MM.1S (cell line): ENCODE results near the gene DIS3L2.

ENCODE experiments used
- DNase-seq: peaks from one replicate; pipeline ENCODE4 v3.0.0-alpha.2; 2015
- H2AFZ ChIP-seq: fragments of 300-600 bp; sonication (generic); 2 replicates; pipeline ENCODE4 v1.6.0; 2016; ENCODE audit warnings: antibody characterized with exemption, low read length
- H3F3A ChIP-seq: fragments of 300-600 bp; sonication (generic); 2 replicates; pipeline ENCODE4 v1.6.1; 2016; ENCODE audit warnings: mild to moderate bottlenecking, antibody characterized with exemption, low read length, moderate library complexity, mixed read lengths; ENCODE audit not compliant: insufficient read depth
- H3K27ac ChIP-seq: fragments of 300-600 bp; sonication (generic); 2 replicates; pipeline ENCODE4 v1.5.1; 2016; ENCODE audit warnings: mild to moderate bottlenecking, low read length
- H3K27me3 ChIP-seq: fragments of 300-600 bp; sonication (generic); replicated peaks from 2 replicates; pipeline ENCODE4 v1.6.0; 2016; ENCODE audit warnings: low read length; ENCODE audit not compliant: insufficient read depth
- H3K36me3 ChIP-seq: fragments of 300-600 bp; sonication (generic); replicated peaks from 2 replicates; pipeline ENCODE4 v1.6.1; 2016; ENCODE audit warnings: mild to moderate bottlenecking, low read length, mixed read lengths; ENCODE audit not compliant: insufficient read depth
- H3K4me1 ChIP-seq: fragments of 300-600 bp; sonication (generic); 2 replicates; pipeline ENCODE4 v1.6.1; 2016; ENCODE audit warnings: low read length, mixed read lengths
- H3K4me2 ChIP-seq: fragments of 300-600 bp; sonication (generic); 2 replicates; pipeline ENCODE4 v1.6.0; 2016; ENCODE audit warnings: low read depth, low read length
- H3K4me3 ChIP-seq: fragments of 300-600 bp; sonication (generic); 2 replicates; pipeline ENCODE4 v1.5.1; 2016; ENCODE audit warnings: low read length, mixed read lengths
- H3K79me2 ChIP-seq: fragments of 300-600 bp; sonication (generic); 2 replicates; pipeline ENCODE4 v1.6.1; 2016; ENCODE audit warnings: mixed run types, low read length, mixed read lengths
- H3K9ac ChIP-seq: fragments of 300-600 bp; sonication (generic); 2 replicates; pipeline ENCODE4 v1.6.1; 2016; ENCODE audit warnings: low read length, mixed read lengths
- H3K9me2 ChIP-seq: fragments of 300-600 bp; sonication (generic); replicated peaks from 2 replicates; pipeline ENCODE4 v1.6.1; 2016; ENCODE audit warnings: mild to moderate bottlenecking, low read length, mixed read lengths; ENCODE audit not compliant: insufficient read depth
- H3K9me3 ChIP-seq: fragments of 300-600 bp; sonication (generic); replicated peaks from 2 replicates; pipeline ENCODE4 v1.6.1; 2016; ENCODE audit warnings: mild to moderate bottlenecking, low read length, mixed read lengths; ENCODE audit not compliant: insufficient read depth
- H4K20me1 ChIP-seq: fragments of 300-600 bp; sonication (generic); 2 replicates; pipeline ENCODE4 v1.6.1; 2016; ENCODE audit warnings: mild to moderate bottlenecking, low read length, moderate library complexity, mixed read lengths; ENCODE audit not compliant: insufficient read depth
- CTCF ChIP-seq: fragments of 300-600 bp; sonication (generic); IDR thresholded peaks from 2 replicates; pipeline ENCODE4 v1.5.1; 2016; ENCODE audit warnings: antibody characterized with exemption, low read length, mixed read lengths
- EZH2 ChIP-seq: fragments of 300-600 bp; sonication (generic); optimal IDR thresholded peaks from 2 replicates; pipeline ENCODE3; 2017; ENCODE audit warnings: low read depth, mild to moderate bottlenecking, antibody characterized with exemption, low read length, mixed read lengths
- EZH2phosphoT487 ChIP-seq: fragments of 300-600 bp; sonication (generic); IDR thresholded peaks from 2 replicates; pipeline ENCODE4 v1.6.1; 2018; ENCODE audit warnings: antibody characterized with exemption, low read length

DIS3L2 gene

GRCh38 chr2:232009639-232010274 is 48.2 kb downstream of the DIS3L2 start:
- Histone ChIP-seq H3K4me1 (peaks cover 21% of the 10 kb centered on the region), H2AFZ (no peak overlapping the region), H3K9me3 (no peaks in the 10 kb centered on the region), H3F3A (peaks cover 5% of the 10 kb centered on the region; the same call in 1 of the 2 replicates), H3K4me2 (no peak overlapping the region), H3K79me2 (peaks cover 6% of the 10 kb centered on the region; the same call in 1 of the 2 replicates), H3K9ac (no peak overlapping the region), H3K36me3 (no peaks in the 10 kb centered on the region), H3K27me3 (no peaks in the 10 kb centered on the region), H4K20me1 (no peaks in the 10 kb centered on the region), H3K9me2 (no peaks in the 10 kb centered on the region), H3K27ac (no peak overlapping the region), H3K4me3 (no peak overlapping the region)
- no peak for DNase-seq
- TF ChIP-seq EZH2, result no peak
- no peak for TF ChIP-seq EZH2phosphoT487
- TF ChIP-seq CTCF, result no peak

GRCh38 chr2:232013701-232014353 is 52.3 kb downstream of the DIS3L2 start:
- no peak overlapping the region for H3K27ac ChIP-seq
- DNase-seq, result peak; percentile 37
- H3K4me2 ChIP-seq, result 0 out of 2 replicates have a peak overlapping the region, but pooled peaks have one; percentile 13

GRCh38 chr2:232014681-232015080 is 53.2 kb downstream of the DIS3L2 start:
- H3K9ac ChIP-seq, result no peak overlapping the region
- no peak overlapping the region for H2AFZ ChIP-seq
- no peak for TF ChIP-seq EZH2
- no peak for TF ChIP-seq CTCF
- TF ChIP-seq EZH2phosphoT487, result no peak

More at GRCh38 chr2:232013701-232014353, 52.3 kb downstream of the DIS3L2 start:
- Histone ChIP-seq H3K4me1 (peaks cover 21% of the 10 kb centered on the region), H3K9me2 (no peaks in the 10 kb centered on the region), H3K36me3 (no peaks in the 10 kb centered on the region; the same call in 1 of the 2 replicates), H3K9me3 (no peaks in the 10 kb centered on the region), H3K27me3 (no peaks in the 10 kb centered on the region), H2AFZ (no peak overlapping the region), H3K9ac (no peak overlapping the region), H3F3A (peaks cover 5% of the 10 kb centered on the region; the same call in 1 of the 2 replicates), H3K79me2 (0 out of 2 replicates have a peak, but pooled peaks cover 3% of the 10 kb centered on the region), H3K4me3 (no peak overlapping the region), H4K20me1 (no peaks in the 10 kb centered on the region)
- TF ChIP-seq EZH2phosphoT487 (no peak), EZH2 (no peak), CTCF (no peak)

More at GRCh38 chr2:232014681-232015080, 53.2 kb downstream of the DIS3L2 start:
- Histone ChIP-seq H3K27ac (no peak overlapping the region), H3K4me1 (peaks cover 21% of the 10 kb centered on the region), H3K4me2 (no peak overlapping the region), H3F3A (peaks cover 5% of the 10 kb centered on the region; the same call in 1 of the 2 replicates), H3K4me3 (no peak overlapping the region), H3K36me3 (no peaks in the 10 kb centered on the region; the same call in 1 of the 2 replicates), H3K79me2 (no peaks in the 10 kb centered on the region), H3K27me3 (no peaks in the 10 kb centered on the region), H3K9me3 (no peaks in the 10 kb centered on the region), H3K9me2 (no peaks in the 10 kb centered on the region), H4K20me1 (no peaks in the 10 kb centered on the region)
- DNase-seq, result no peak
